ENCODE measurements around the gene SLC6A7. TPM values are rescaled to one million over a fixed set of nuclear protein-coding genes. Genes with fewer than 3 reads are reported as not detected.

SLC6A7 gene
- polyA plus RNA-seq, 1 experiment, result not detected

GRCh38 chr5:150155258-150156026 is 34.4 kb upstream of the SLC6A7 start, which contains the start of gene PDGFRB:
Gene PDGFRB, minus strand, starts transcription at chr5:150155845. Its CDS starts 18,798 bp downstream, at chr5:150137047.
- H3K4me3 ChIP-seq (ENCODE audit: low read depth, low read length), result peak within 1 kb of the TSS; percentile 88
- ChIA-PET CTCF (interaction anchor here (0.6 to 3.4 kb wide), 10 partner anchors 10 to 44 kb away, joined by 3 to 24 read pairs (median 6); no protein-coding TSS in a partner anchor), POLR2A (interaction anchor here (0.6 to 1.5 kb wide), 6 partner anchors 12 to 329 kb away, joined by 3 to 8 read pairs (median 4); no protein-coding TSS in a partner anchor)
- H3K27me3 ChIP-seq (ENCODE audit: control insufficient read depth, insufficient read depth, low read length), result no peaks in the 10 kb centered on the region
- DNase-seq (ENCODE audit: low read depth), result peak; percentile 75
- TF ChIP-seq CTCF (IDR thresholded peaks at IDR 0.05; ENCODE audit: insufficient read depth, low read depth, low read length), result no peak
- peaks cover 7% of the 10 kb centered on the region for H3K36me3 ChIP-seq (ENCODE audit: control insufficient read depth, insufficient read depth, low read length)

- peaks cover 7% of the 10 kb centered on the region for H3K36me3 ChIP-seq (ENCODE audit: control insufficient read depth, insufficient read depth, low read length)
- H3K27me3 ChIP-seq (ENCODE audit: control insufficient read depth, insufficient read depth, low read length), result no peaks in the 10 kb centered on the region
- CTCF ChIA-PET, result interaction anchor here (0.6 to 3.4 kb wide), 10 partner anchors 11 to 44 kb away, joined by 3 to 24 read pairs (median 6); no protein-coding TSS in a partner anchor
- peak overlapping the region; percentile 88 for H3K4me3 ChIP-seq (ENCODE audit: low read depth, low read length)
- no peak for DNase-seq (ENCODE audit: low read depth)
- TF ChIP-seq CTCF (IDR thresholded peaks at IDR 0.05; ENCODE audit: insufficient read depth, low read depth, low read length), result no peak
- POLR2A ChIA-PET, result interaction anchor here (0.6 to 1.5 kb wide), 5 partner anchors 12 to 278 kb away, joined by 3 to 8 read pairs (median 4); no protein-coding TSS in a partner anchor
Observed at GRCh38 chr5:150156027-150156368, 33.9 kb upstream of the SLC6A7 start.

- ChIA-PET CTCF (interaction anchor here (0.9 to 2.6 kb wide), 3 partner anchors 25 to 156 kb away, joined by 3 to 9 read pairs (median 3); partner anchors contain the start of genes HMGXB3 and TIGD6), POLR2A (interaction anchor here (1.5 kb wide), 1 partner anchor 13 kb away, joined by 8 read pairs; no protein-coding TSS in a partner anchor)
- no peak for DNase-seq (ENCODE audit: low read depth)
- peaks cover 7% of the 10 kb centered on the region for H3K36me3 ChIP-seq (ENCODE audit: control insufficient read depth, insufficient read depth, low read length)
- no peak for TF ChIP-seq CTCF (IDR thresholded peaks at IDR 0.05; ENCODE audit: insufficient read depth, low read depth, low read length)
- no peaks in the 10 kb centered on the region for H3K27me3 ChIP-seq (ENCODE audit: control insufficient read depth, insufficient read depth, low read length)
- no peak overlapping the region for H3K4me3 ChIP-seq (ENCODE audit: low read depth, low read length)
Observed at GRCh38 chr5:150156540-150156939, 33.3 kb upstream of the SLC6A7 start.

- DNase-seq (ENCODE audit: low read depth), result no peak
- H3K27me3 ChIP-seq (ENCODE audit: control insufficient read depth, insufficient read depth, low read length), result no peaks in the 10 kb centered on the region
- H3K4me3 ChIP-seq (ENCODE audit: low read depth, low read length), result no peak overlapping the region
- CTCF ChIA-PET, result interaction anchor here (0.9 to 2.9 kb wide), 4 partner anchors 11 to 156 kb away, joined by 3 to 15 read pairs (median 3); partner anchors contain the start of genes HMGXB3 and TIGD6
- POLR2A ChIA-PET, result no interaction called here
- no peak for TF ChIP-seq CTCF (IDR thresholded peaks at IDR 0.05; ENCODE audit: insufficient read depth, low read depth, low read length)
- H3K36me3 ChIP-seq (ENCODE audit: control insufficient read depth, insufficient read depth, low read length), result peaks cover 7% of the 10 kb centered on the region
Observed at GRCh38 chr5:150157168-150157567, 32.7 kb upstream of the SLC6A7 start.
